ENCODE measurements around the gene TAP1. TPM values are rescaled to one million over a fixed set of nuclear protein-coding genes. Genes with fewer than 3 reads are reported as not detected.
"Not testable (repeated sequence)": the region's sequence is repeated elsewhere in the genome, so short reads cannot be mapped to it uniquely, and the experiment has no call there.

TAP1 gene
- total and polyA plus RNA-seq, 7 experiments from 2014 or later, result 92.1 to 500 (median 121) TPM

DNA sequence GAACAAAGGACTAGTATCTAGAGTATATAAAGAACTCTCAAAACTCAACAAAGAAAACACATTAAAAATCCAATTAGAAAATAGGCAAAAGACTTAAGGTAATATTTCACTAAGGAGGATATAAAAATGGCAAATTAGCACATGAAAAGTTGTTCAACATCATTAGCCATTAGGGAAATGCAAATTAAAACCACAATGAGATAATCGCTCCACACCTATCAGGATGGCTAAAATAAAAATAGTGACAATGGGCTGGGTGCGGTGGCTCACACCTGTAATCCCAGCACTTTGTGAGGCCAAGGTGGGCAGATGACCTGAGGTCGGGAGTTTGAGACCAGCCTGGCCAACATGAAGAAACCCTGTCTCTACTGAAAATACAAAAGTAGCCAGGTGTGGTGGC lies 27.5 kb upstream of the TAP1 start:
- POLR2A ChIA-PET, result interaction anchor here (0.6 to 1.0 kb wide), 3 partner anchors 75 to 1295 kb away, joined by 3 to 4 read pairs (median 3); partner anchors contain the start of gene LST1
- not testable (repeated sequence) for ATAC-seq; H3K36me3 ChIP-seq (ENCODE audit: control insufficient read depth in 2 of 3, insufficient read depth in 3 of 3, low read length in 3 of 3)

DNA sequence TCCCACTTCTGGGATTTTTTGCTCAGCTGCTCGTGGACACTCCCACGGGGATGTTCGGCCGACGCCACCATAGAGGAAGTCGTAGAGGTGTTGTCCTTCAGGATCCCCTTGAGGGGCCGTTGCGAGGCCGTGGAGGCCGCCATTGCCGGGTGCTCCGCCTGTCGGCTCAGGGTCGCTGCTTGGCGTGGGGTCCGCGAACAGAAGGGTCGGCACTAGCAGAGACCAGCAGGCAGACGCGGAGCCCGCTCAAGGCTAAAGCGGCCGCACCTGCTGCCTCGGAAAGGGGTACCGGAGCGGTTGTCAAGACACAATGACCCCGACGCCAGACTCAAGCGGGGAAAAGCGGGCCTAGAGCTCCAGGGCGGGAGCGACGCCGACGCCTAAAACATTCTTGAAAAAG lies 26.2 kb upstream of the TAP1 start:
- no peaks in the 10 kb centered on the region for H3K4me1 ChIP-seq (ENCODE audit: control insufficient read depth in 2 of 2, insufficient read depth in 2 of 2, low read length in 2 of 2)
- ATAC-seq (no peak), DNase-seq (no peak)
- Mint-ChIP-seq H3K4me1 (peaks cover 0 to 2% (median 0%) of the 10 kb centered on the region in 7 donors), H3K4me3 (no peak overlapping the region), H3K27ac (no peak overlapping the region), H3K9me3 (no peaks in the 10 kb centered on the region), H3K36me3 (peaks cover 10 to 16% (median 13%) of the 10 kb centered on the region in 5 donors), H3K27me3 (no peaks in the 10 kb centered on the region)
- no peak overlapping the region for H3K4me3 ChIP-seq (ENCODE audit: low read length)
- POLR2A ChIA-PET, result no interaction called here
- peaks cover 0 to 4% (median 0%) of the 10 kb centered on the region in 3 experiments for H3K36me3 ChIP-seq (ENCODE audit: control insufficient read depth in 2 of 3, insufficient read depth in 3 of 3, low read length in 3 of 3)
- no peak overlapping the region for H3K27ac ChIP-seq (ENCODE audit: low read depth, low read length)
- H3K9me3 ChIP-seq (ENCODE audit: control insufficient read depth in 2 of 3, low read length in 3 of 3), result no peaks in the 10 kb centered on the region
- no peaks in the 10 kb centered on the region for H3K27me3 ChIP-seq (ENCODE audit: control insufficient read depth in 2 of 2, insufficient read depth in 2 of 2, low read length in 2 of 2)
- intact Hi-C loops (cut with micrococcal nuclease), result no loop called here
- CTCF ChIA-PET, result interaction anchor here (1.1 to 1.7 kb wide), 3 partner anchors 54 to 105 kb away, joined by 4 to 9 read pairs (median 5); partner anchors contain the start of gene HLA-DMA

More for the DNA sequence above, 27.5 kb upstream of the TAP1 start:
- peaks cover 10 to 16% (median 13%) of the 10 kb centered on the region in 5 donors for H3K36me3 Mint-ChIP-seq
- H3K27ac ChIP-seq (ENCODE audit: low read depth, low read length); H3K4me1 ChIP-seq (ENCODE audit: control insufficient read depth in 2 of 2, insufficient read depth in 2 of 2, low read length in 2 of 2); H3K9me3 Mint-ChIP-seq; intact Hi-C loops (cut with micrococcal nuclease); H3K9me3 ChIP-seq (ENCODE audit: control insufficient read depth in 2 of 3, low read length in 3 of 3); H3K27ac Mint-ChIP-seq; H3K4me3 Mint-ChIP-seq; H3K27me3 Mint-ChIP-seq; DNase-seq; H3K4me1 Mint-ChIP-seq; H3K4me3 ChIP-seq (ENCODE audit: low read length); H3K27me3 ChIP-seq (ENCODE audit: control insufficient read depth in 2 of 2, insufficient read depth in 2 of 2, low read length in 2 of 2): not testable (repeated sequence)
- CTCF ChIA-PET, result interaction anchor here (0.9 kb wide), 1 partner anchor 833 kb away, joined by 5 read pairs; no protein-coding TSS in a partner anchor

DNA sequence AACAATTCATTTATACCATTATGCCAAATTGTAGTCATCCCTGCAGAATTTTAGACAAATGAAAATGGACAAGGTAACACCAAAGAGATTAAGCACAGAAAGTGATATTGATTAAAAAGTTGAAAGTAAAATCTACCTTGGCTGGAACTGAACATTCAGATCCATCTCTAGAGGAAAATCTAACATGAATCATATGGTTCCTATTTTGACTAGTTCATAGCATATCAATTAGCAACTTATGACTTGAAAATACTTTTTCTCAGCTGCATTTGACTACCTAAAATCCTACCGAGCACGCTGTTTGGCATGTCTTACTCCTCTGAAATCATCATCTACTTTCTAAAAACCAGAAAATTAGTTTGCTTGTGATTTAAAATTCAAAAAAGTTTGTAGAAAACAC lies 23.1 kb upstream of the TAP1 start:
- intact Hi-C loops (cut with micrococcal nuclease), result no loop called here
- no peak overlapping the region for H3K27ac Mint-ChIP-seq
- peaks cover 10 to 27% (median 13%) of the 10 kb centered on the region in 5 donors for H3K36me3 Mint-ChIP-seq
- Histone ChIP-seq H3K27me3 (ENCODE audit: control insufficient read depth in 2 of 2, insufficient read depth in 2 of 2, low read length in 2 of 2) (no peaks in the 10 kb centered on the region), H3K4me3 (ENCODE audit: low read length) (no peak overlapping the region), H3K4me1 (ENCODE audit: control insufficient read depth in 2 of 2, insufficient read depth in 2 of 2, low read length in 2 of 2) (no peaks in the 10 kb centered on the region), H3K36me3 (ENCODE audit: control insufficient read depth in 2 of 3, insufficient read depth in 3 of 3, low read length in 3 of 3) (peaks cover 0 to 4% (median 0%) of the 10 kb centered on the region in 3 experiments), H3K9me3 (ENCODE audit: control insufficient read depth in 2 of 3, low read length in 3 of 3) (no peaks in the 10 kb centered on the region), H3K27ac (ENCODE audit: low read depth, low read length) (no peak overlapping the region)
- POLR2A ChIA-PET, result interaction anchor here (0.6 to 1.4 kb wide), 4 partner anchors 9 to 110 kb away, joined by 3 to 5 read pairs (median 3); partner anchors contain the start of gene TAP2
- ATAC-seq (no peak), DNase-seq (no peak)
- H3K27me3 Mint-ChIP-seq, result peaks cover 0 to 9% (median 4%) of the 10 kb centered on the region in 5 donors
- CTCF ChIA-PET, result interaction anchor here (1.0 kb wide), 1 partner anchor 9 kb away, joined by 3 read pairs; no protein-coding TSS in a partner anchor
- peaks cover 0 to 11% (median 1%) of the 10 kb centered on the region in 11 donors for H3K9me3 Mint-ChIP-seq
- no peak overlapping the region for H3K4me3 Mint-ChIP-seq
- H3K4me1 Mint-ChIP-seq, result peaks cover 0 to 2% (median 0%) of the 10 kb centered on the region in 7 donors

- Mint-ChIP-seq H3K27ac (peak overlapping the region in 1 of 9 donors; percentile 6), H3K36me3 (peaks cover 0 to 20% (median 6%) of the 10 kb centered on the region in 5 donors), H3K9me3 (peaks cover 0 to 14% (median 2%) of the 10 kb centered on the region in 11 donors)
- H3K27ac ChIP-seq (ENCODE audit: low read depth, low read length); H3K36me3 ChIP-seq (ENCODE audit: control insufficient read depth in 2 of 3, insufficient read depth in 3 of 3, low read length in 3 of 3); DNase-seq; intact Hi-C loops (cut with micrococcal nuclease); H3K9me3 ChIP-seq (ENCODE audit: control insufficient read depth in 2 of 3, low read length in 3 of 3); H3K27me3 Mint-ChIP-seq; ATAC-seq; H3K27me3 ChIP-seq (ENCODE audit: control insufficient read depth in 2 of 2, insufficient read depth in 2 of 2, low read length in 2 of 2); H3K4me1 ChIP-seq (ENCODE audit: control insufficient read depth in 2 of 2, insufficient read depth in 2 of 2, low read length in 2 of 2); H3K4me3 ChIP-seq (ENCODE audit: low read length); H3K4me3 Mint-ChIP-seq; H3K4me1 Mint-ChIP-seq: not testable (repeated sequence)
- ChIA-PET POLR2A (interaction anchor here (0.6 kb wide), 1 partner anchor 18 kb away, joined by 4 read pairs; no protein-coding TSS in a partner anchor), CTCF (interaction anchor here (0.7 to 0.8 kb wide), 2 partner anchors 163 to 181 kb away, joined by 3 to 4 read pairs; no protein-coding TSS in a partner anchor)
Observed at GRCh38 chr6:32873947-32874346, 20.4 kb upstream of the TAP1 start.

- peak overlapping the region in 4 of 9 donors; percentile 1 to 78 (median 14) for H3K27ac Mint-ChIP-seq
- DNase-seq (peak; percentile 69 to 87 (median 82)), ATAC-seq (peak; percentile 87)
- no peaks in the 10 kb centered on the region for H3K27me3 ChIP-seq (ENCODE audit: control insufficient read depth in 2 of 2, insufficient read depth in 2 of 2, low read length in 2 of 2)
- intact Hi-C loops (cut with micrococcal nuclease), result loop anchor here (1.0 to 5.0 kb wide), 12 partner anchors 14 to 456 kb away; partner anchors contain the start of genes PSMB9 (in 2 of the 2) and TAP2 (in 2 of the 2)
- peaks cover 0 to 4% (median 0%) of the 10 kb centered on the region in 5 donors for H3K27me3 Mint-ChIP-seq
- H3K36me3 Mint-ChIP-seq, result peaks cover 0 to 20% (median 0%) of the 10 kb centered on the region in 5 donors
- H3K9me3 ChIP-seq (ENCODE audit: control insufficient read depth in 2 of 3, low read length in 3 of 3), result no peaks in the 10 kb centered on the region
- H3K4me3 ChIP-seq (ENCODE audit: low read length), result no peak overlapping the region
- H3K9me3 Mint-ChIP-seq, result peaks cover 0 to 14% (median 1%) of the 10 kb centered on the region in 11 donors
- peaks cover 4 to 20% of the 10 kb centered on the region in 2 donors for H3K4me1 ChIP-seq (ENCODE audit: control insufficient read depth in 2 of 2, insufficient read depth in 2 of 2, low read length in 2 of 2)
- POLR2A ChIA-PET, result interaction anchor here (1.0 to 7.5 kb wide), 12 partner anchors 10 to 116 kb away, joined by 3 to 99 read pairs (median 6); partner anchors contain the start of genes BRD2, PSMB8, PSMB9 and TAP1
- no peak overlapping the region for H3K27ac ChIP-seq (ENCODE audit: low read depth, low read length)
- H3K36me3 ChIP-seq (ENCODE audit: control insufficient read depth in 2 of 3, insufficient read depth in 3 of 3, low read length in 3 of 3), result no peaks in the 10 kb centered on the region
- H3K4me3 Mint-ChIP-seq, result peak overlapping the region in 3 of 10 donors; percentile 0 to 65 (median 50)
- CTCF ChIA-PET, result interaction anchor here (0.7 to 10.1 kb wide), 38 partner anchors 9 to 621 kb away, joined by 3 to 177 read pairs (median 5); partner anchors contain the start of genes PSMB8, PSMB9, TAP1 and TAP2
- H3K4me1 Mint-ChIP-seq, result peaks cover 18 to 36% (median 34%) of the 10 kb centered on the region in 7 donors
Observed at GRCh38 chr6:32868257-32868788, 14.8 kb upstream of the TAP1 start.

DNA sequence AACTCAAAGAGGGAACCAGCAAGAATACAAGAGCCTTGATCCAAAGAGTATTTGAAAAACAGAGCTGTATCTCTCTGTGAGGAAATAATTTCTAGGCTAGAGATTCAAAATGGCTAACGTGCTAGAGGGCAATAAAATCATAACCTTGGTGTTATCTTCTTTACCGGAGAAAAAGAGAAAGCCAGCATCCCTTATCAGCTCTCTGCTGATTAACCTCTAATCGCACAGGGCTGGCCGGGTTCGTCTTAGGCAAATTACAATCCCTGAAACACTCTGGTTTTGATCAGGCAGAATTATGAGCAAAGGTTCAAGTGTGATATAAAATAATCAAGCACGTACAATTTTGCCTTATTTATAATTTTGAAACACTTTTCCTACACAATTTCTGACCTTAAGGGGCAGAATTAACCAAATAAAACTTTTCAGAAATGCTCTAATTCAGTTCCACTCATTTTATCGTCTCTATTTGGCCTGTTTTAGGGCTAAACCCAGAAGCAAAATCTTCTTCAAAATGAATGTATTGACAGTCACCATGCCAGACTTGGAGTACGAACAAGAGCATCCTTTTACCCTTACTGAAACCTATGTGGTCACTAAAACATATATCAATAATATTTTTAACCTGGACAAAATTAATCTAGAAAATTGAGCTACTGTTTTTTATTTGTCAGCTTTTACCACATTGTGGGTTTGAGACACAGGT lies 14.2 kb upstream of the TAP1 start:
- Histone ChIP-seq H3K27me3 (ENCODE audit: control insufficient read depth in 2 of 2, insufficient read depth in 2 of 2, low read length in 2 of 2) (no peaks in the 10 kb centered on the region), H3K4me1 (ENCODE audit: control insufficient read depth in 2 of 2, insufficient read depth in 2 of 2, low read length in 2 of 2) (peaks cover 4 to 20% of the 10 kb centered on the region in 2 donors), H3K4me3 (ENCODE audit: low read length) (peak overlapping the region; percentile 15), H3K36me3 (ENCODE audit: control insufficient read depth in 2 of 3, insufficient read depth in 3 of 3, low read length in 3 of 3) (no peaks in the 10 kb centered on the region), H3K27ac (ENCODE audit: low read depth, low read length) (peak overlapping the region; percentile 64), H3K9me3 (ENCODE audit: control insufficient read depth in 2 of 3, low read length in 3 of 3) (no peaks in the 10 kb centered on the region)
- ChIA-PET CTCF (interaction anchor here (0.7 to 10.1 kb wide), 37 partner anchors 8 to 620 kb away, joined by 3 to 177 read pairs (median 5); partner anchors contain the start of genes PSMB8, PSMB9, TAP1 and TAP2), POLR2A (interaction anchor here (0.7 to 7.5 kb wide), 14 partner anchors 9 to 117 kb away, joined by 3 to 99 read pairs (median 5); partner anchors contain the start of genes BRD2, PSMB8, PSMB9 and TAP1)
- Mint-ChIP-seq H3K4me3 (peak overlapping the region in 9 of 10 donors; percentile 29 to 83 (median 65)), H3K27ac (peak overlapping the region; percentile 48 to 94 (median 83)), H3K4me1 (peaks cover 20 to 36% (median 35%) of the 10 kb centered on the region in 7 donors), H3K36me3 (peaks cover 0 to 21% (median 0%) of the 10 kb centered on the region in 5 donors), H3K9me3 (peaks cover 0 to 10% (median 0%) of the 10 kb centered on the region in 11 donors), H3K27me3 (peaks cover 0 to 4% (median 0%) of the 10 kb centered on the region in 5 donors)
- intact Hi-C loops (cut with micrococcal nuclease), result loop anchor here (1.0 to 5.0 kb wide), 12 partner anchors 13 to 455 kb away; partner anchors contain the start of genes PSMB9 (in 2 of the 2) and TAP2 (in 2 of the 2)
- DNase-seq, result no peak
- ATAC-seq, result no peak

All from naive thymus-derived CD4-positive, alpha-beta T cell (primary cell).